NCI-H345 (cell line): Measurements from ENCODE around the gene TMEM150B.

ENCODE experiments used
- DNase-seq: peaks from one replicate; lab custom pipeline; 2025; lab: John Stamatoyannopoulos, UW

TMEM150B gene

GRCh38 chr19:55354698-55355212 lies 29.6 kb upstream of the TMEM150B start, which contains the start of gene COX6B2:
TSS of gene COX6B2 (minus strand) at chr19:55354719. CDS start at chr19:55354521, 198 bp downstream.
- DNase-seq = no peak

GRCh38 chr19:55353803-55354697 lies 28.9 kb upstream of the TMEM150B start:
- peak; percentile 43 for DNase-seq

- DNase-seq = no peak
These were observed 28.2 kb upstream of the TMEM150B start for GRCh38 chr19:55353356-55353802.

GRCh38 chr19:55352549-55353145 lies 27.5 kb upstream of the TMEM150B start:
- no peak for DNase-seq

GRCh38 chr19:55352040-55352439 lies 26.9 kb upstream of the TMEM150B start:
- DNase-seq = no peak

GRCh38 chr19:55350620-55351315 lies 25.6 kb upstream of the TMEM150B start:
- no peak for DNase-seq

- no peak for DNase-seq
These were observed 23.3 kb upstream of the TMEM150B start for GRCh38 chr19:55348317-55349034.

- no peak for DNase-seq
These were observed 22.4 kb upstream of the TMEM150B start for GRCh38 chr19:55347442-55348009.

GRCh38 chr19:55346725-55347441 lies 21.7 kb upstream of the TMEM150B start:
- DNase-seq = no peak

GRCh38 chr19:55345818-55346724 lies 20.9 kb upstream of the TMEM150B start:
- DNase-seq = no peak

GRCh38 chr19:55345101-55345817 lies 20.1 kb upstream of the TMEM150B start:
- DNase-seq = no peak

- peak; percentile 58 for DNase-seq
These were observed 19.3 kb upstream of the TMEM150B start for GRCh38 chr19:55344444-55344843.

GRCh38 chr19:55341595-55342531 lies 16.7 kb upstream of the TMEM150B start:
- DNase-seq = no peak

- peak; percentile 86 for DNase-seq
These were observed 16.0 kb upstream of the TMEM150B start for GRCh38 chr19:55341171-55341588.

GRCh38 chr19:55340784-55341147 lies 15.6 kb upstream of the TMEM150B start:
- DNase-seq = peak; percentile 62

- DNase-seq = no peak
These were observed 15.0 kb upstream of the TMEM150B start for GRCh38 chr19:55339889-55340783.
